Measurements from ENCODE around the gene PMM2. TPM values are rescaled to one million over a fixed set of nuclear protein-coding genes. Genes with fewer than 3 reads are reported as not detected.

PMM2 gene
- total and polyA plus RNA-seq, 3 experiments from 2014 or later = 31.2 to 63.3 (median 58.9) TPM

DNA sequence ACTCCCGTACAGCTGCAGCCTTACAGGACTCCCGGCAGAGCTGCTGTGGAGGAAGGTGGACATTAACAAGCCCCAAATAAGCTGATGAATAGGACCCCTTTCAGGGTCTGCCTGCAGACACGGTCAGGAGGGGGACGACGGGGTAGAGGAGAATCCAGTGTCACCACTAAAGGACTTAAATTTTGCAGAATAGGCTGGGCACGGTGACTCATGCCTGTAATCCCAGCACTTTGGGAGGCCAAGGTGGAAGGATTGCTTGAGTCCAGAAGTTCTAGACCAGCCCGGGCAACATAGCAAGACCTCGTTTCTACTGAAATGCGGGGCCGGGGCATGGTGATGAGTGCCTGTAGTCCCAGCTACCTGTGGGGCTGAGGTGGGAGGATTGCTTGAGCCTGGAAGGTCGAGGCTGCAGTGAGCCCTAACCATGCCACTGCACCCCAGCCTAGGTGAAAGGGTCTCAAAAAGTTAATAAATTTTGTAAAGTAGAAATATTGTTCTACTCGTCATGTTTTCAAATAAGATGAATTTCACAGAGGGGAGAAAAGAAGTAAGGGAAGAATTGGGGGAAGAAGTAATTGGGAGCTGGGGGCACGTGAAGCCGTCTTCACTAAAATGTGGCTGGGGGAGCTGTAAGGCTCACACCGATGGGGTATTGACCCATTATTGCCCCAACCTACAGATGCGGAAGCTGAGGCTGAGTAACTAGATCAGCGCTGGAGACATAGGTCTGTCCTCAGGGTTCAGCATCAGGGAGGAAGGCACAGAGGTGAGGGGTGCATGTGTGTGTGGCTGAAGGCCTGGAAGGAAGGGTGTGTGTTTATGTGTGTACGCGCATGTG, 89.2 kb downstream of the PMM2 start:
- Histone ChIP-seq H3K4me3 (ENCODE audit: low read length) (no peak overlapping the region), H3K27me3 (ENCODE audit: insufficient read depth, low read length, poor library complexity, severe bottlenecking) (no peaks in the 10 kb centered on the region), H3K4me1 (ENCODE audit: insufficient read depth, low read length) (peaks cover 7% of the 10 kb centered on the region), H3K27ac (ENCODE audit: low read depth, low read length) (no peak overlapping the region), H3K36me3 (ENCODE audit: insufficient read depth, low read length) (no peaks in the 10 kb centered on the region), H3K9me3 (ENCODE audit: low read length) (no peaks in the 10 kb centered on the region)
- Mint-ChIP-seq H3K4me1 (peaks cover 15 to 30% (median 17%) of the 10 kb centered on the region in 3 donors), H3K36me3 (peaks cover 0 to 20% (median 8%) of the 10 kb centered on the region in 3 donors), H3K27ac (peak overlapping the region in 6 of 8 donors; percentile 34 to 75 (median 56)), H3K4me3 (peak overlapping the region in 2 of 7 donors; percentile 32 to 50), H3K27me3 (peaks cover 10 to 17% of the 10 kb centered on the region in 2 donors), H3K9me3 (peaks cover 0 to 2% (median 0%) of the 10 kb centered on the region in 5 donors)
- CTCF ChIA-PET = interaction anchor here (0.9 to 1.2 kb wide), 2 partner anchors 9 to 320 kb away, joined by 3 read pairs; no protein-coding TSS in a partner anchor
- no peak for DNase-seq
- POLR2A ChIA-PET = no interaction called here

DNA sequence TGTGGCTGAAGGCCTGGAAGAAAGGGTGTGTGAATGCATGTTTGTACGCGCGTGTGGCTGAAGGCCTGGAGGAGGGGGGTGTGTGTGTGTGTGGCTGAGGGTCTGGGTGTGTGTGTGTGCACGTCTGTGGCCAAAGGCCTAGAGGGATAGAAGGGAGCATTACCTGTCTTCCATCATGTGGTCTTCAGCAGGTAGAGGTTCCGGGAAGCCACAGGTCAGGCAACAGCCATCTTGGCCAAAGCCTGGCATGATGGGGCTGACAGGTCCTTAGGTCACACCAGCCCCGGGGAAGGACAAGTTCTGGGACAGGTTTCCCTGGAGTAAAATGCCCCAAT, 89.8 kb downstream of the PMM2 start:
- peak overlapping the region in 5 of 8 donors; percentile 38 to 84 (median 61) for H3K27ac Mint-ChIP-seq

DNA sequence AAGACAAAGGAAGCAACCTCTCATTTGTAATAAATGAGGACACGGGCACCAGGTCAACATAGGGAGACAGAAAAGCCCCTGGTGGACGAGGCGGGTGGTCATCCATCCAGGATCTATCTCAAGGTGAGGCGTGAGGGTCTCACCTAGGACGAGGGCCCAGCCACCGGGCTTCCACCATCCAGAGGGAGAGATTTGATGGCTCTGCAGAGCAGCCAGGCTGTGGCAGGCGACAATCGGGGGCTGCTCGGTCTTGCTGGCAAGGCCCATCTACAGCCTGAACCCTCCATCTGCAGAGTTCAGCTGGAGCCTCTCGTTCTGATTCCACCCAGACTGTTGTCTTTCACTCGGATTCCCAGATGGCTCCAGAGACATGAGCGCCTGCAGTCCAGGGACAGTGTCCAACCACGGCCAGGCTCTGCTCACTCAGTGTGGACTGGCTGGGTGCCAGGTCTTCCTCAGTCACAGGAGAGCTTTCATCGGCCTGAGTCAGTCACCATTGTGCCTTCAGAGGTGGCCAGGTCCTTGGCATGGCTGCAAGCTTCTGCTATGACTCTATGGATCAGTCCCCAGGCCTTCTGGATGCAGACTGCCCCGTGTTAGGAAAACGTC, 90.4 kb downstream of the PMM2 start:
- Mint-ChIP-seq H3K9me3 (peaks cover 0 to 2% (median 0%) of the 10 kb centered on the region in 5 donors), H3K4me3 (no peak overlapping the region), H3K4me1 (peaks cover 20 to 42% (median 27%) of the 10 kb centered on the region in 3 donors), H3K36me3 (peaks cover 0 to 32% (median 10%) of the 10 kb centered on the region in 3 donors), H3K27me3 (peaks cover 10 to 17% of the 10 kb centered on the region in 2 donors), H3K27ac (peak overlapping the region in 2 of 8 donors; percentile 47 to 84)
- Histone ChIP-seq H3K4me3 (ENCODE audit: low read length) (no peak overlapping the region), H3K4me1 (ENCODE audit: insufficient read depth, low read length) (peaks cover 7% of the 10 kb centered on the region), H3K36me3 (ENCODE audit: insufficient read depth, low read length) (peaks cover under 1% of the 10 kb centered on the region), H3K9me3 (ENCODE audit: low read length) (no peaks in the 10 kb centered on the region), H3K27ac (ENCODE audit: low read depth, low read length) (no peak overlapping the region), H3K27me3 (ENCODE audit: insufficient read depth, low read length, poor library complexity, severe bottlenecking) (no peaks in the 10 kb centered on the region)
- ChIA-PET POLR2A (no interaction called here), CTCF (interaction anchor here (4.9 kb wide), 1 partner anchor 120 kb away, joined by 20 read pairs; no protein-coding TSS in a partner anchor)
- no peak for DNase-seq

More for the DNA sequence above, 89.8 kb downstream of the PMM2 start:
- H3K36me3 ChIP-seq (ENCODE audit: insufficient read depth, low read length) = no peaks in the 10 kb centered on the region
- H3K9me3 ChIP-seq (ENCODE audit: low read length) = no peaks in the 10 kb centered on the region
- H3K27me3 Mint-ChIP-seq = peaks cover 10 to 17% of the 10 kb centered on the region in 2 donors
- H3K27me3 ChIP-seq (ENCODE audit: insufficient read depth, low read length, poor library complexity, severe bottlenecking) = no peaks in the 10 kb centered on the region
- peaks cover 0 to 25% (median 9%) of the 10 kb centered on the region in 3 donors for H3K36me3 Mint-ChIP-seq
- peaks cover 7% of the 10 kb centered on the region for H3K4me1 ChIP-seq (ENCODE audit: insufficient read depth, low read length)
- no peak overlapping the region for H3K27ac ChIP-seq (ENCODE audit: low read depth, low read length)
- H3K9me3 Mint-ChIP-seq = peaks cover 0 to 2% (median 0%) of the 10 kb centered on the region in 5 donors
- H3K4me1 Mint-ChIP-seq = peaks cover 20 to 36% (median 23%) of the 10 kb centered on the region in 3 donors
- ChIA-PET POLR2A (no interaction called here), CTCF (no interaction called here)
- DNase-seq = no peak
- peak overlapping the region in 1 of 7 donors; percentile 50 for H3K4me3 Mint-ChIP-seq
- H3K4me3 ChIP-seq (ENCODE audit: low read length) = no peak overlapping the region

DNA sequence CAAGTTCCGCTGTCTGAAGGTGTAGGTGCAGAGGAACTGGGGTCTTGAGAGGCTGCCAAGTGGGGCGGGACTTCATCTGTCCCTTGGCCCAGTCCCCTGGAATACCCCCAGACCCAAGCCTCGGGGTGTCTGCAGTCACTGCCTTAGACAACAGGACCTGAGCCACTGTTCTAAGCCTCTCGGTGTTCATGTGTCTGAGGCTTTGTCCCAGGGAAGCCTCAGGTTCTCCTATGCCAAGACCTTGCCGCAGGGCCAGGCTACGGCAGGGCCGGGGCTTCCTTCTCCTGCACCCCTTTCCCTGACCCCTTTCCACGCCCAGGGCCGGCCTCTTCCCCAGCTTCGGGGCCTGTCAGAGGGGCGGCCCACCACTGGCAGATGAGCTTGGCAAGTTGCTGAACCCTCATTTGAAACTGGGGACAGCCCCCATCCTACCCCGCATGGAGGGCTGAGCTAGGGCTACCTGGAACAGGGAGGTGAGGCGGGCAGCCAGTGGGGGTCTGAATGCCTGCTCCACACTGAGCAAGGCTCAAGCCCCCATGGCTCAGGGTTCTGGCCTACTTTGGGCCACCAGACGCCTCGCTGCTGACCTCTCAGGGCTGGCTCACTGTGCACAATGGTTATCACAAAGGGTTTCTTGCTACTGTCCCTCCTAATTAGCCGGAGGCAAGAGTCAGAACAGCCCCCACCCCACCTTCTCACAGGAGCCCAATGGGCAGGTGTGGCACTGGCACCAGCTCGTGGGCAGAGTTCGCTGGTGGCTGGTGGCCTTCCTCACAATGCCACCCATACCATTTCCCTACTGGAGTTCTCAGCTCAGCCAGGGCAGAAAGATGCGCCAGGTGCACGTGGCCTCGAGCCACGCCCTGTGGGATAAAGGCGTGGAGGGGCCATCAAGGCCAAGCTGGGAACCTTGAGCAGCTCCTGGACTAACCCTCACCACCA, 91.6 kb downstream of the PMM2 start:
- Histone ChIP-seq H3K36me3 (ENCODE audit: insufficient read depth, low read length) (peaks cover 12% of the 10 kb centered on the region), H3K4me3 (ENCODE audit: low read length) (no peak overlapping the region), H3K4me1 (ENCODE audit: insufficient read depth, low read length) (peaks cover 7% of the 10 kb centered on the region), H3K9me3 (ENCODE audit: low read length) (no peaks in the 10 kb centered on the region), H3K27ac (ENCODE audit: low read depth, low read length) (no peak overlapping the region), H3K27me3 (ENCODE audit: insufficient read depth, low read length, poor library complexity, severe bottlenecking) (no peaks in the 10 kb centered on the region)
- peak overlapping the region in 1 of 8 donors; percentile 39 for H3K27ac Mint-ChIP-seq
- H3K36me3 Mint-ChIP-seq = peaks cover 0 to 43% (median 14%) of the 10 kb centered on the region in 3 donors
- ChIA-PET CTCF (interaction anchor here (1.0 to 4.9 kb wide), 3 partner anchors 9 to 119 kb away, joined by 3 to 20 read pairs (median 4); partner anchors contain the start of gene CARHSP1), POLR2A (interaction anchor here (1.2 kb wide), 1 partner anchor 13 kb away, joined by 3 read pairs; no protein-coding TSS in a partner anchor)
- peaks cover 0 to 2% (median 0%) of the 10 kb centered on the region in 5 donors for H3K9me3 Mint-ChIP-seq
- DNase-seq = no peak
- peaks cover 20 to 44% (median 34%) of the 10 kb centered on the region in 3 donors for H3K4me1 Mint-ChIP-seq
- peaks cover 10 to 12% of the 10 kb centered on the region in 2 donors for H3K27me3 Mint-ChIP-seq
- H3K4me3 Mint-ChIP-seq = no peak overlapping the region

DNA sequence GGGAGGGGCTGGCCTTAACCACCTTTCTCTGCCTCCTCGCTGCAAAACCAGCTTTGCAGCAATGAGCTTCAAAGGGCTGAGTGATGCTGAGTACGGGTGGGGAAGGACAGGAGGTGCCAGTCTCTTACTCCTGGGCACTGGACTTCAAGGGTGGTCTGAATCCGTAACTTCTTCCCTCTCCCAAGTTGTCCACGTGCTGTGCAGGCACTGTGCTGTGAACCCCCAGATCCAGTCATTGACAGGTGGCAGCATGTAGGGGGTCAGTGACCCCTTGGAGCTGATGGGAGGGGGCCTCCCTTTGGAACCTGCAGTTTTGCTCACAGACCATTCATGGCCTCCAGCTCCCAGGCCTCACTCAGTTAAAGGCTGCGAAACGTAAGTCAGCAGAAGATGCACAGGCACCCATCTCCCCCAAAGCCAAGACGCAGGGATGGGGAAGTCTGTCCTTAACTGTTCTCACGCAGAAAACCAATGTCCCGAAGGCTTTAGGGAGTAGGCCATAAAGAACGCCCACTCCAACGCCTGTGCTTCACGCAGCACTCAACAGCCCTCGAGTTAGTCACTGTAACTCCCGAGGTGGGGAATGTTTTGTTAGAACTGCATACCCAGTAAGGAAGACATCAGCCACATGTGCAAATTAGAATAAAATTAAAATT, 92.4 kb downstream of the PMM2 start:
- H3K27me3 Mint-ChIP-seq = peaks cover 10 to 11% of the 10 kb centered on the region in 2 donors
- H3K4me1 Mint-ChIP-seq = peaks cover 20 to 44% (median 34%) of the 10 kb centered on the region in 3 donors
- DNase-seq = no peak
- Histone ChIP-seq H3K4me3 (ENCODE audit: low read length) (no peak overlapping the region), H3K27ac (ENCODE audit: low read depth, low read length) (no peak overlapping the region), H3K36me3 (ENCODE audit: insufficient read depth, low read length) (peaks cover 20% of the 10 kb centered on the region), H3K4me1 (ENCODE audit: insufficient read depth, low read length) (peaks cover 7% of the 10 kb centered on the region), H3K27me3 (ENCODE audit: insufficient read depth, low read length, poor library complexity, severe bottlenecking) (no peaks in the 10 kb centered on the region), H3K9me3 (ENCODE audit: low read length) (no peaks in the 10 kb centered on the region)
- H3K27ac Mint-ChIP-seq = peak overlapping the region in 1 of 8 donors; percentile 88
- no peak overlapping the region for H3K4me3 Mint-ChIP-seq
- ChIA-PET CTCF (interaction anchor here (1.0 to 4.9 kb wide), 4 partner anchors 9 to 118 kb away, joined by 3 to 20 read pairs (median 6); partner anchors contain the start of genes CARHSP1 and LITAFD), POLR2A (interaction anchor here (1.2 kb wide), 1 partner anchor 12 kb away, joined by 3 read pairs; no protein-coding TSS in a partner anchor)
- peaks cover 4 to 51% (median 19%) of the 10 kb centered on the region in 3 donors for H3K36me3 Mint-ChIP-seq
- peaks cover 0 to 2% (median 0%) of the 10 kb centered on the region in 5 donors for H3K9me3 Mint-ChIP-seq

DNA sequence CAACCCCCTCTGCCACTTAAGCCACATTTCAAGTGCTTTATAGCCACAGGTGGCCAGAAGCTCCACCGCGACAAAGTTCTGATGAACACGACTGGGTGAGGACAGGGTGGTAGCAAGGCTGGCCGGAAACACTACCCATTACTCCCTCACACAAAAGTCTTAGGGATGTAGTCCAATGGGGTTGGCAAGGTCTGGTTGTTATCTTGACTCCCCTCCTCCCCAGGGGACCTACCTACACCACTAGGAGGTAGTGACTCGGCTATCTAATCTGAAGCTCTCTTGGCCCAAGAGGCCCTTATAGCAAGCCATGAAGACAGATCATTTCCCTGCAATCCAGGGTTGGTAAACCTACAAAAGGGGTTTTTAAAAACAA, 92.9 kb downstream of the PMM2 start:
- peaks cover 17 to 41% (median 34%) of the 10 kb centered on the region in 3 donors for H3K4me1 Mint-ChIP-seq
- Histone ChIP-seq H3K4me3 (ENCODE audit: low read length) (no peak overlapping the region), H3K27me3 (ENCODE audit: insufficient read depth, low read length, poor library complexity, severe bottlenecking) (no peaks in the 10 kb centered on the region), H3K4me1 (ENCODE audit: insufficient read depth, low read length) (peaks cover 3% of the 10 kb centered on the region), H3K27ac (ENCODE audit: low read depth, low read length) (no peak overlapping the region), H3K9me3 (ENCODE audit: low read length) (no peaks in the 10 kb centered on the region), H3K36me3 (ENCODE audit: insufficient read depth, low read length) (peaks cover 26% of the 10 kb centered on the region)
- ChIA-PET CTCF (interaction anchor here (1.6 to 4.9 kb wide), 3 partner anchors 10 to 244 kb away, joined by 3 to 20 read pairs (median 9); partner anchors contain the start of gene LITAFD), POLR2A (interaction anchor here (1.2 kb wide), 1 partner anchor 11 kb away, joined by 3 read pairs; no protein-coding TSS in a partner anchor)
- H3K9me3 Mint-ChIP-seq = peaks cover 0 to 2% (median 0%) of the 10 kb centered on the region in 5 donors
- peaks cover 4 to 57% (median 21%) of the 10 kb centered on the region in 3 donors for H3K36me3 Mint-ChIP-seq
- DNase-seq = no peak
- H3K4me3 Mint-ChIP-seq = no peak overlapping the region
- peak overlapping the region in 5 of 8 donors; percentile 86 to 95 (median 89) for H3K27ac Mint-ChIP-seq
- H3K27me3 Mint-ChIP-seq = peaks cover 5 to 7% of the 10 kb centered on the region in 2 donors
